GM12872 (cell line): ENCODE data around the gene WAC.

Source experiments
- TF ChIP-seq, protein P1 (sequence below): IDR thresholded peaks from 3 replicates; pipeline ENCODE4 v1.5.1; 2011; ENCODE audit warnings: low read depth, mild to moderate bottlenecking, low read length, moderate library complexity; ENCODE audit not compliant: insufficient read depth

Gene WAC

DNA sequence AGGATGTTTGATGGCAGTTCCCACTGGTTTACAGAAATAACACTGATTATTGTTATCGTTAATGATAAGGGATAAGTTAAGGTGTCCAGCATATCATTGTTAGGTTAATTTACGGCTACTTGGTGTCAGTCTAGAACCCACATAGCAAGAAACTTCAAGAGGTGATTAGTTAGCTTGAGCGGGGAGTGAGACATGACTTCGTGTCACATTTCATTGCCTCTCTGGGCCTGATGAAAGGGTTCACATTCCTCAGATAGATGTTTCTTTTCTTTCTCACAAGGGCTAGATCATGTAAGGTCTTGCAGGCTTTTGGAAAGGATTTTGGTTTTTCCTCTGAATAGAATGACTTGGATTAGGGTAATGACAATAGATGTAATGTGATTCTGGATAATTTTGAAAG is 26.7 kb downstream of the WAC start:
- TF ChIP-seq, protein P1, sequence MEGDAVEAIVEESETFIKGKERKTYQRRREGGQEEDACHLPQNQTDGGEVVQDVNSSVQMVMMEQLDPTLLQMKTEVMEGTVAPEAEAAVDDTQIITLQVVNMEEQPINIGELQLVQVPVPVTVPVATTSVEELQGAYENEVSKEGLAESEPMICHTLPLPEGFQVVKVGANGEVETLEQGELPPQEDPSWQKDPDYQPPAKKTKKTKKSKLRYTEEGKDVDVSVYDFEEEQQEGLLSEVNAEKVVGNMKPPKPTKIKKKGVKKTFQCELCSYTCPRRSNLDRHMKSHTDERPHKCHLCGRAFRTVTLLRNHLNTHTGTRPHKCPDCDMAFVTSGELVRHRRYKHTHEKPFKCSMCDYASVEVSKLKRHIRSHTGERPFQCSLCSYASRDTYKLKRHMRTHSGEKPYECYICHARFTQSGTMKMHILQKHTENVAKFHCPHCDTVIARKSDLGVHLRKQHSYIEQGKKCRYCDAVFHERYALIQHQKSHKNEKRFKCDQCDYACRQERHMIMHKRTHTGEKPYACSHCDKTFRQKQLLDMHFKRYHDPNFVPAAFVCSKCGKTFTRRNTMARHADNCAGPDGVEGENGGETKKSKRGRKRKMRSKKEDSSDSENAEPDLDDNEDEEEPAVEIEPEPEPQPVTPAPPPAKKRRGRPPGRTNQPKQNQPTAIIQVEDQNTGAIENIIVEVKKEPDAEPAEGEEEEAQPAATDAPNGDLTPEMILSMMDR: no peak

DNA sequence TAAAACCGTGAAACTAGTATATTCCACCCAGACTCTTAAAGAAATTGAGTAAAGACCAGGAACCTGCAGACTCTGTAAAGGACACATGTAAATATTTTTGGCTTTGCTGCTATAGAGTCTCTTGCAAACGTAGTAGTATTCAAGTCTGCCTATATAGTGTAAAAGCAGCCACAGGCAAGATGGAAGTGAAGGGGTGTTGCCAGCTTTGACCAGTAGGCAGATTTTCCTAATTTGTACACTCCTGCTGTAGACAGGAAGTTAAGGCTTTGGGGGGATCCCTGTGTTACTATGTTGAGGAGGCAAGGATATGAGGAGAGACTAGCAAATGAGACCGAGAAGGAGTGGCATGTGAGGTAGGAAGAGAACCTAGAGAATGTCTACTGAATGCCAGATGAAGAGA is 27.7 kb downstream of the WAC start:
- TF ChIP-seq, protein P1: no peak

DNA sequence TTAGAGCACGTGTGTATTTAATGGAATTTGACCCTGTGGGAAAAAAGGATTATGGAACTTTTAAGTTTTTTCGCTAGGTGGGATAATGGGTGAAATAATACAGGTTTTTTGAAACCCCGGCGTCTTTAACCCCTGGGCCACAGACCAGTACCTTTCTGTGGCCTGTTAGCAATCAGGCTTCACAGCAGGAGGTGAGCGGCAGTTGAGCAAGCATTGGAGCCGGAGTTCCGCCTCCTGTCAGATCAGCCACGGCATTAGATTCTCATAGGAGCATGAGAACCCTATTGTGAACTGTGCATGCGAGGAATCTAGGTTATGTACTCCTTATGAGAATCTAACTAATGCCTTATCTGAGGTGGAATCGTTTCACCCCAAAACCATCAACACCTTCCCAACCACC is 28.6 kb downstream of the WAC start:
- TF ChIP-seq, protein P1: no peak

DNA sequence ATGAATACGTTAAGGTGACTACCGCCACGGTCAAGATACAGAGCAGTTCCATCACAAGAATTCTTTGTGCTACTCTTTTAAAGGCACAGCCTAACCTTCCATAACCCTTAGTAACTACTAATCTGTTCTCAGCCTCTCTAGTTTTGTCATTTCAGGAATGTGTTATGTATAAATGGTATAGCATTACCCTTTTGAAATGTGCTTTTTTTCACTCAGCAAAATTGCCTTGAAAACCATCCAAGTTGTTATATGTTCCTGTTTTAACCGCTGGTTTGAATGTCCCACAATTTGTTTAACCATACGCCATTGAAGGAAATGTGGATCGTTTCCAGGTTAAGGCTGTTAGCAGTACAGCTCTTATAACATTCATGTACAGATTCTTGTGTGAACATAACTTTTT is 32.0 kb downstream of the WAC start:
- TF ChIP-seq, protein P1: no peak

DNA sequence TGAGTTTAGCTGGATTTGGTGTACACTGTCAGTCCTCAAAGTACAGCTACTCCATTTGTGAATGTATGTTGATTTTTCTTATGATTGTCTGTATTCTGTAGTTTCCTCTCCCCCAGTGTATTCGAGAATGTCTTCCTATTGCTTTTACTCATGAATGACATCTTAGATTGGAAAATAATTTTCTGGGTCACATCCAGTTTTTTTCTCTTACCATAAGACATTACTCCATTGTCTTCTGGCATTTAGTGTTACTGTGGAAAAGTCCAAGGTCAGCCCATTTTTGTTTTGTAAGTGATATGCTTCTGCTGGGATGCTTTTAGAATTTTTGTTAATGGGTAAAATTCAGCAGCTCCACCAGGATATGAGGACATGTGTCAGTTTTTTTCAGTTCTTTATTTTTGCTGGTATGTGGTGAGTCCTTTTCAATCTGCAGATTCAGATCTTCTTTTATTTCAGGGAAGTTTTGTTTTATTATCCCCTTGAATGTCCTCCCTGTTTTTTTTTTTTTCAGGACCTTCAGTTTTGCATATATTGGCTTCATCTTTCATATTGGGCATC is 33.6 kb downstream of the WAC start:
- TF ChIP-seq, protein P1: no peak

DNA sequence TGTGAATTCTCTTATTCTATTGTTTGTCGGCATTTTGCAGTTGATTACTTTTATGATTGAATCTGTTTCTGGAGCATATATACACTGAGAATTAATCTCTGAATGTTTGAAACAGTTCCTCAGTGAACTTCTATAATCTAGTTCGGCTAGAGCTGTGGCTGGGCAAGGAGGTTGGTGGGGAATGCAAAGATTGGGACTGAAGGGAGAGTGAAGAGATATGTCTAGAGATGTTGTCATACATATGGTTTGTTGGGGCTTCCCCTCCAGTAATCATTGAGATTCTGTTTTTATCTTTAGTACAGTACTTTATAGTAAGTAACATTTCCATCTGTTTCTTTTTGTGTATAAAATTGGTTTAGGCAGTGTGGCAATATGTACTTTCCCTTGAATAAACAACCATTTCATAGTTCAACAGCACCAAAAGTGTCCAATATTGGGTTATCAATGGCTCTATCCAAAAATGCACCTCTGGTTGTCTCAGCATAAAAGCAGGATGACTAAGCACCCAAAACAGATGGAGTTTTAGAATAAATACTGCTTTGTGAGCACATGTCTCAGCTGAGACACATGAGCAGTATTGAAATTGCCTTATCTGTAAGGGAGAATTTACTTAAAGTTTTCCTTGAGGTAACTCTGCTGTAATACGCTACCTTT is 36.7 kb downstream of the WAC start:
- TF ChIP-seq, protein P1: no peak

DNA sequence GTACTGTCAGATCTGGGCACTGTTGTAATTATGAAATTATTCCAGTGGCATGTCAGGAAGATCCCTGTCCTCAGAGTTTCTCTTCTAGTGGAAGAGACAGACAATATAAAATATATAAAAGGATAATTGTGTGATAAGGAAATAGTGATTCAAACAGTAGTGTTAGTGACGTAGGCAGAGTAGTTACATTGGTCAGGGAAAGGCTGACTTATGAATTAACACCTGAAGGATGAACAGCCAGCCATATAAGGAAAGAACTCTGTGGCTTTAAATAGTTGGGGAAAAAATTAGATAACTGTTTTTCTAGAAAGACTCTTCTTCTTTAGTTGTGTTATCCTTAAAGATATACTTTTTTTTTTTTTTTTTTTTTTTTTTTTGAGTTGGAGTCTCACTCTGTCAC is 37.7 kb downstream of the WAC start:
- TF ChIP-seq, protein P1: no peak
